GM23338 (cell line): ENCODE data around the gene TREM1.
A peak's percentile ranks its signal among the peaks of the same experiment; 100 is the strongest.

Experiments used
- CREB1 ChIP-seq: fragments of 250-450 bp; sonication (Bioruptor Pico); IDR thresholded peaks from 2 replicates; pipeline ENCODE4 v1.5.0; 2020; ENCODE audit warnings: low read depth, mild to moderate bottlenecking, moderate library complexity
- CTCF ChIP-seq, 2 experiments: fragments of 200-600 bp in 1 of 2; sonication (generic) in 1 of 2; conservative IDR thresholded peaks; 2 replicates each; pipeline versions ENCODE4 v1.5.1 to v1.6.1; 2016 to 2017; ENCODE audit warnings: antibody characterized with exemption in 2 of 2, low read depth in 2 of 2, mild to moderate bottlenecking in 2 of 2, moderate library complexity in 1 of 2
- ETS1 ChIP-seq: IDR thresholded peaks from 2 replicates; pipeline ENCODE4 v1.6.1; 2016; ENCODE audit warnings: antibody characterized with exemption
- EZH2 ChIP-seq: fragments of 200-600 bp; sonication (generic); IDR thresholded peaks from one replicate; pipeline ENCODE4 v1.8.0; 2017; ENCODE audit warnings: antibody characterized with exemption, mild to moderate bottlenecking, low read depth; ENCODE audit not compliant: unreplicated experiment
- EZH2phosphoT487 ChIP-seq: fragments of 200-600 bp; sonication (generic); IDR thresholded peaks from one replicate; pipeline ENCODE4 v1.8.1; 2018; ENCODE audit warnings: antibody characterized with exemption; ENCODE audit not compliant: unreplicated experiment
- JUNB ChIP-seq: IDR thresholded peaks from one replicate; pipeline ENCODE4 v1.6.1; 2016; ENCODE audit warnings: antibody characterized with exemption; ENCODE audit not compliant: unreplicated experiment
- NANOG ChIP-seq: IDR thresholded peaks from 2 replicates; pipeline ENCODE4 v1.6.1; 2016; ENCODE audit warnings: antibody characterized with exemption, borderline replicate concordance
- POLR2AphosphoS5 ChIP-seq: IDR thresholded peaks from 2 replicates; pipeline ENCODE4 v1.6.1; 2016; ENCODE audit warnings: antibody characterized with exemption, low read depth
- STAT1 ChIP-seq: IDR thresholded peaks from one replicate; pipeline ENCODE4 v1.6.1; 2016; ENCODE audit warnings: antibody characterized with exemption; ENCODE audit not compliant: unreplicated experiment
- ZNF114 ChIP-seq: fragments of 250-450 bp; sonication (Bioruptor Pico); IDR thresholded peaks from 2 replicates; pipeline ENCODE4 v1.5.0; 2020; ENCODE audit warnings: mild to moderate bottlenecking, moderate library complexity
- ZNF331 ChIP-seq: fragments of 250-450 bp; sonication (Bioruptor Pico); IDR thresholded peaks from 2 replicates; pipeline ENCODE4 v1.5.0; 2020; ENCODE audit warnings: low read depth, mild to moderate bottlenecking, moderate library complexity
- TF ChIP-seq, protein P1 (sequence below): IDR thresholded peaks from one replicate; pipeline ENCODE4 v1.6.1; 2018; ENCODE audit warnings: antibody characterized with exemption; ENCODE audit not compliant: unreplicated experiment
- TF ChIP-seq, protein P2 (sequence below): fragments of 250-450 bp; sonication (Bioruptor Pico); IDR thresholded peaks from 2 replicates; pipeline ENCODE4 v1.5.0; 2020; ENCODE audit warnings: mild to moderate bottlenecking, moderate library complexity

- TF ChIP-seq, protein P1, sequence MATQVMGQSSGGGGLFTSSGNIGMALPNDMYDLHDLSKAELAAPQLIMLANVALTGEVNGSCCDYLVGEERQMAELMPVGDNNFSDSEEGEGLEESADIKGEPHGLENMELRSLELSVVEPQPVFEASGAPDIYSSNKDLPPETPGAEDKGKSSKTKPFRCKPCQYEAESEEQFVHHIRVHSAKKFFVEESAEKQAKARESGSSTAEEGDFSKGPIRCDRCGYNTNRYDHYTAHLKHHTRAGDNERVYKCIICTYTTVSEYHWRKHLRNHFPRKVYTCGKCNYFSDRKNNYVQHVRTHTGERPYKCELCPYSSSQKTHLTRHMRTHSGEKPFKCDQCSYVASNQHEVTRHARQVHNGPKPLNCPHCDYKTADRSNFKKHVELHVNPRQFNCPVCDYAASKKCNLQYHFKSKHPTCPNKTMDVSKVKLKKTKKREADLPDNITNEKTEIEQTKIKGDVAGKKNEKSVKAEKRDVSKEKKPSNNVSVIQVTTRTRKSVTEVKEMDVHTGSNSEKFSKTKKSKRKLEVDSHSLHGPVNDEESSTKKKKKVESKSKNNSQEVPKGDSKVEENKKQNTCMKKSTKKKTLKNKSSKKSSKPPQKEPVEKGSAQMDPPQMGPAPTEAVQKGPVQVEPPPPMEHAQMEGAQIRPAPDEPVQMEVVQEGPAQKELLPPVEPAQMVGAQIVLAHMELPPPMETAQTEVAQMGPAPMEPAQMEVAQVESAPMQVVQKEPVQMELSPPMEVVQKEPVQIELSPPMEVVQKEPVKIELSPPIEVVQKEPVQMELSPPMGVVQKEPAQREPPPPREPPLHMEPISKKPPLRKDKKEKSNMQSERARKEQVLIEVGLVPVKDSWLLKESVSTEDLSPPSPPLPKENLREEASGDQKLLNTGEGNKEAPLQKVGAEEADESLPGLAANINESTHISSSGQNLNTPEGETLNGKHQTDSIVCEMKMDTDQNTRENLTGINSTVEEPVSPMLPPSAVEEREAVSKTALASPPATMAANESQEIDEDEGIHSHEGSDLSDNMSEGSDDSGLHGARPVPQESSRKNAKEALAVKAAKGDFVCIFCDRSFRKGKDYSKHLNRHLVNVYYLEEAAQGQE: no peak
- TF ChIP-seq EZH2: no peak
- TF ChIP-seq POLR2AphosphoS5: no peak
- peak in 1 of 2 experiments; percentile 21; a peak in 2 of 4 replicates for TF ChIP-seq CTCF (conservative IDR thresholded peaks at IDR 0.05; ENCODE audit: low read depth in 2 of 2)
- TF ChIP-seq JUNB: no peak
- TF ChIP-seq EZH2phosphoT487: no peak
- TF ChIP-seq CREB1: no peak
- no peak for TF ChIP-seq ZNF331 (CRISPR knock-in tag)
- no peak for TF ChIP-seq ETS1
- TF ChIP-seq NANOG: no peak
- TF ChIP-seq ZNF114 (CRISPR knock-in tag): no peak
- TF ChIP-seq, protein P2, sequence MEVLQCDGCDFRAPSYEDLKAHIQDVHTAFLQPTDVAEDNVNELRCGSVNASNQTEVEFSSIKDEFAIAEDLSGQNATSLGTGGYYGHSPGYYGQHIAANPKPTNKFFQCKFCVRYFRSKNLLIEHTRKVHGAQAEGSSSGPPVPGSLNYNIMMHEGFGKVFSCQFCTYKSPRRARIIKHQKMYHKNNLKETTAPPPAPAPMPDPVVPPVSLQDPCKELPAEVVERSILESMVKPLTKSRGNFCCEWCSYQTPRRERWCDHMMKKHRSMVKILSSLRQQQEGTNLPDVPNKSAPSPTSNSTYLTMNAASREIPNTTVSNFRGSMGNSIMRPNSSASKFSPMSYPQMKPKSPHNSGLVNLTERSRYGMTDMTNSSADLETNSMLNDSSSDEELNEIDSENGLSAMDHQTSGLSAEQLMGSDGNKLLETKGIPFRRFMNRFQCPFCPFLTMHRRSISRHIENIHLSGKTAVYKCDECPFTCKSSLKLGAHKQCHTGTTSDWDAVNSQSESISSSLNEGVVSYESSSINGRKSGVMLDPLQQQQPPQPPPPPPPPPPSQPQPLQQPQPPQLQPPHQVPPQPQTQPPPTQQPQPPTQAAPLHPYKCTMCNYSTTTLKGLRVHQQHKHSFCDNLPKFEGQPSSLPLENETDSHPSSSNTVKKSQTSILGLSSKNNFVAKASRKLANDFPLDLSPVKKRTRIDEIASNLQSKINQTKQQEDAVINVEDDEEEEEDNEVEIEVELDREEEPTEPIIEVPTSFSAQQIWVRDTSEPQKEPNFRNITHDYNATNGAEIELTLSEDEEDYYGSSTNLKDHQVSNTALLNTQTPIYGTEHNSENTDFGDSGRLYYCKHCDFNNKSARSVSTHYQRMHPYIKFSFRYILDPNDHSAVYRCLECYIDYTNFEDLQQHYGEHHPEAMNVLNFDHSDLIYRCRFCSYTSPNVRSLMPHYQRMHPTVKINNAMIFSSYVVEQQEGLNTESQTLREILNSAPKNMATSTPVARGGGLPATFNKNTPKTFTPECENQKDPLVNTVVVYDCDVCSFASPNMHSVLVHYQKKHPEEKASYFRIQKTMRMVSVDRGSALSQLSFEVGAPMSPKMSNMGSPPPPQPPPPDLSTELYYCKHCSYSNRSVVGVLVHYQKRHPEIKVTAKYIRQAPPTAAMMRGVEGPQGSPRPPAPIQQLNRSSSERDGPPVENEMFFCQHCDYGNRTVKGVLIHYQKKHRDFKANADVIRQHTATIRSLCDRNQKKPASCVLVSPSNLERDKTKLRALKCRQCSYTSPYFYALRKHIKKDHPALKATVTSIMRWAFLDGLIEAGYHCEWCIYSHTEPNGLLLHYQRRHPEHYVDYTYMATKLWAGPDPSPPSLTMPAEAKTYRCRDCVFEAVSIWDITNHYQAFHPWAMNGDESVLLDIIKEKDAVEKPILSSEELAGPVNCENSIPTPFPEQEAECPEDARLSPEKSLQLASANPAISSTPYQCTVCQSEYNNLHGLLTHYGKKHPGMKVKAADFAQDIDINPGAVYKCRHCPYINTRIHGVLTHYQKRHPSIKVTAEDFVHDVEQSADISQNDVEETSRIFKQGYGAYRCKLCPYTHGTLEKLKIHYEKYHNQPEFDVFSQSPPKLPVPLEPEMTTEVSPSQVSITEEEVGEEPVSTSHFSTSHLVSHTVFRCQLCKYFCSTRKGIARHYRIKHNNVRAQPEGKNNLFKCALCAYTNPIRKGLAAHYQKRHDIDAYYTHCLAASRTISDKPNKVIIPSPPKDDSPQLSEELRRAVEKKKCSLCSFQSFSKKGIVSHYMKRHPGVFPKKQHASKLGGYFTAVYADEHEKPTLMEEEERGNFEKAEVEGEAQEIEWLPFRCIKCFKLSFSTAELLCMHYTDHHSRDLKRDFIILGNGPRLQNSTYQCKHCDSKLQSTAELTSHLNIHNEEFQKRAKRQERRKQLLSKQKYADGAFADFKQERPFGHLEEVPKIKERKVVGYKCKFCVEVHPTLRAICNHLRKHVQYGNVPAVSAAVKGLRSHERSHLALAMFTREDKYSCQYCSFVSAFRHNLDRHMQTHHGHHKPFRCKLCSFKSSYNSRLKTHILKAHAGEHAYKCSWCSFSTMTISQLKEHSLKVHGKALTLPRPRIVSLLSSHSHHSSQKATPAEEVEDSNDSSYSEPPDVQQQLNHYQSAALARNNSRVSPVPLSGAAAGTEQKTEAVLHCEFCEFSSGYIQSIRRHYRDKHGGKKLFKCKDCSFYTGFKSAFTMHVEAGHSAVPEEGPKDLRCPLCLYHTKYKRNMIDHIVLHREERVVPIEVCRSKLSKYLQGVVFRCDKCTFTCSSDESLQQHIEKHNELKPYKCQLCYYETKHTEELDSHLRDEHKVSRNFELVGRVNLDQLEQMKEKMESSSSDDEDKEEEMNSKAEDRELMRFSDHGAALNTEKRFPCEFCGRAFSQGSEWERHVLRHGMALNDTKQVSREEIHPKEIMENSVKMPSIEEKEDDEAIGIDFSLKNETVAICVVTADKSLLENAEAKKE (CRISPR knock-in tag): no peak
- TF ChIP-seq STAT1: no peak
Observed at GRCh38 chr6:41334482-41335040, 48.1 kb upstream of the TREM1 start.
